GM18907 (cell line): ENCODE data around the gene DNM2.
"Not testable (repeated sequence)": the region's sequence is repeated elsewhere in the genome, so short reads cannot be mapped to it uniquely, and the experiment has no call there.

Experiments
- ATAC-seq: cut with Tn5 transposase; IDR thresholded peaks from one replicate; pipeline ENCODE4 v1.9.1; 2021; ENCODE audit warnings: mild to moderate bottlenecking, moderate library complexity; ENCODE audit not compliant: unreplicated experiment

DNM2 gene

GRCh38 chr19:10856899-10857298 is 139.0 kb downstream of the DNM2 start:
- not testable (repeated sequence) for ATAC-seq

- ATAC-seq = no peak
Observed at GRCh38 chr19:10858204-10858828, 140.4 kb downstream of the DNM2 start.

- ATAC-seq = no peak
Observed at GRCh38 chr19:10861103-10861651, 143.3 kb downstream of the DNM2 start.

GRCh38 chr19:10862561-10863106 is 144.8 kb downstream of the DNM2 start:
- ATAC-seq = no peak

GRCh38 chr19:10863107-10863717 is 145.3 kb downstream of the DNM2 start:
- ATAC-seq = no peak

GRCh38 chr19:10864538-10864899 is 146.6 kb downstream of the DNM2 start:
- peak; percentile 55 for ATAC-seq

- no peak for ATAC-seq
Observed at GRCh38 chr19:10866495-10866894, 148.6 kb downstream of the DNM2 start.

GRCh38 chr19:10868872-10869547 is 151.1 kb downstream of the DNM2 start:
- no peak for ATAC-seq

GRCh38 chr19:10869872-10870311 is 152.0 kb downstream of the DNM2 start:
- not testable (repeated sequence) for ATAC-seq

- ATAC-seq = peak; percentile 1
Observed at GRCh38 chr19:10870501-10870954, 152.6 kb downstream of the DNM2 start.

GRCh38 chr19:10870955-10871603 is 153.2 kb downstream of the DNM2 start, which contains the start of gene CARM1:
Gene CARM1, plus strand, starts transcription at chr19:10871553. Its CDS starts 150 bp downstream, at chr19:10871703.
- ATAC-seq = peak; percentile 76

GRCh38 chr19:10871711-10872545 is 154.0 kb downstream of the DNM2 start:
- ATAC-seq = peak; percentile 11

GRCh38 chr19:10872546-10873107 is 154.7 kb downstream of the DNM2 start:
- no peak for ATAC-seq

GRCh38 chr19:10874024-10874423 is 156.1 kb downstream of the DNM2 start:
- ATAC-seq = no peak

GRCh38 chr19:10876459-10877240 is 158.8 kb downstream of the DNM2 start:
- ATAC-seq = peak; percentile 57

- ATAC-seq = not testable (repeated sequence)
Observed at GRCh38 chr19:10877608-10878007, 159.7 kb downstream of the DNM2 start.

- no peak for ATAC-seq
Observed at GRCh38 chr19:10878253-10878652, 160.4 kb downstream of the DNM2 start.
